ENCODE data around the gene TAB2. TPM values are rescaled to one million over a fixed set of nuclear protein-coding genes. Genes with fewer than 3 reads are reported as not detected.

The TAB2 gene
- total and polyA plus RNA-seq, 9 of the 15 experiments (the other 6 are each of a cell fraction or from before 2014, with no cell fraction given) = 9.1 to 38.3 (median 18.6) TPM

GRCh38 chr6:149273318-149273717 lies 44.2 kb upstream of the TAB2 start:
- CTCF ChIA-PET (ENCODE audit: low intra/inter-chr PET ratio) = no interaction called here
- in situ Hi-C loops (cut with MboI) = no loop called here
- no peak for TF ChIP-seq KAT2B (IDR thresholded peaks at IDR 0.05; ENCODE audit: low read depth, low read length)
- TF ChIP-seq, protein P1, sequence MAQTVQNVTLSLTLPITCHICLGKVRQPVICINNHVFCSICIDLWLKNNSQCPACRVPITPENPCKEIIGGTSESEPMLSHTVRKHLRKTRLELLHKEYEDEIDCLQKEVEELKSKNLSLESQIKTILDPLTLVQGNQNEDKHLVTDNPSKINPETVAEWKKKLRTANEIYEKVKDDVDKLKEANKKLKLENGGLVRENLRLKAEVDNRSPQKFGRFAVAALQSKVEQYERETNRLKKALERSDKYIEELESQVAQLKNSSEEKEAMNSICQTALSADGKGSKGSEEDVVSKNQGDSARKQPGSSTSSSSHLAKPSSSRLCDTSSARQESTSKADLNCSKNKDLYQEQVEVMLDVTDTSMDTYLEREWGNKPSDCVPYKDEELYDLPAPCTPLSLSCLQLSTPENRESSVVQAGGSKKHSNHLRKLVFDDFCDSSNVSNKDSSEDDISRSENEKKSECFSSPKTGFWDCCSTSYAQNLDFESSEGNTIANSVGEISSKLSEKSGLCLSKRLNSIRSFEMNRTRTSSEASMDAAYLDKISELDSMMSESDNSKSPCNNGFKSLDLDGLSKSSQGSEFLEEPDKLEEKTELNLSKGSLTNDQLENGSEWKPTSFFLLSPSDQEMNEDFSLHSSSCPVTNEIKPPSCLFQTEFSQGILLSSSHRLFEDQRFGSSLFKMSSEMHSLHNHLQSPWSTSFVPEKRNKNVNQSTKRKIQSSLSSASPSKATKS (CRISPR knock-in tag; IDR thresholded peaks at IDR 0.05) = no peak
- TF ChIP-seq ARID1B (IDR thresholded peaks at IDR 0.05) = no peak
- no peak for TF ChIP-seq ATF6 (CRISPR knock-in tag; IDR thresholded peaks at IDR 0.05)
- TF ChIP-seq MBD1 (CRISPR knock-in tag; IDR thresholded peaks at IDR 0.05) = no peak
- no peak for TF ChIP-seq CHAMP1 (IDR thresholded peaks at IDR 0.05)
- TF ChIP-seq, protein P2, sequence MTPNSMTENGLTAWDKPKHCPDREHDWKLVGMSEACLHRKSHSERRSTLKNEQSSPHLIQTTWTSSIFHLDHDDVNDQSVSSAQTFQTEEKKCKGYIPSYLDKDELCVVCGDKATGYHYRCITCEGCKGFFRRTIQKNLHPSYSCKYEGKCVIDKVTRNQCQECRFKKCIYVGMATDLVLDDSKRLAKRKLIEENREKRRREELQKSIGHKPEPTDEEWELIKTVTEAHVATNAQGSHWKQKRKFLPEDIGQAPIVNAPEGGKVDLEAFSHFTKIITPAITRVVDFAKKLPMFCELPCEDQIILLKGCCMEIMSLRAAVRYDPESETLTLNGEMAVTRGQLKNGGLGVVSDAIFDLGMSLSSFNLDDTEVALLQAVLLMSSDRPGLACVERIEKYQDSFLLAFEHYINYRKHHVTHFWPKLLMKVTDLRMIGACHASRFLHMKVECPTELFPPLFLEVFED (CRISPR knock-in tag; conservative IDR thresholded peaks at IDR 0.05) = no peak
- no peak for TF ChIP-seq ZNF146 (CRISPR knock-in tag; IDR thresholded peaks at IDR 0.05; ENCODE audit: unreplicated experiment)
- no peak for TF ChIP-seq ZNF41 (CRISPR knock-in tag; conservative IDR thresholded peaks at IDR 0.05)
- no peak for TF ChIP-seq ZNF354B (CRISPR knock-in tag; IDR thresholded peaks at IDR 0.05)
- TF ChIP-seq ZNF764 (CRISPR knock-in tag; IDR thresholded peaks at IDR 0.05; ENCODE audit: low read depth) = no peak
- TF ChIP-seq HNRNPL (IDR thresholded peaks at IDR 0.05; ENCODE audit: low read depth, low read length) = no peak
- no peak for TF ChIP-seq ZC3H11A (IDR thresholded peaks at IDR 0.05; ENCODE audit: low read depth, low read length)
- no peak for TF ChIP-seq NELFE (IDR thresholded peaks at IDR 0.05; ENCODE audit: insufficient read depth, insufficient read length)

More at GRCh38 chr6:149273318-149273717, 44.2 kb upstream of the TAB2 start:
- Histone ChIP-seq H3K27me3 (ENCODE audit: control insufficient read depth in 2 of 2, insufficient read depth in 2 of 2, low read length in 2 of 2) (peaks cover 6 to 7% of the 10 kb centered on the region in 2 experiments; a peak in 4 of 5 replicates), H3K4me3 (no peak overlapping the region), H3K9me3 (replicated peaks; ENCODE audit: control insufficient read depth, insufficient read depth, low read depth, low read length) (0 out of 2 replicates have a peak, but pooled peaks cover 3% of the 10 kb centered on the region), H4K20me1 (replicated peaks; ENCODE audit: control insufficient read depth, insufficient read depth, low read length) (no peaks in the 10 kb centered on the region), H2AFZ (ENCODE audit: low read depth, low read length) (no peak overlapping the region), H3K36me3 (ENCODE audit: control insufficient read depth, insufficient read depth, low read length) (no peaks in the 10 kb centered on the region), H3K4me1 (replicated peaks in 1 of 2; ENCODE audit: control insufficient read depth in 2 of 2, insufficient read depth in 2 of 2, low read length in 2 of 2) (no peaks in the 10 kb centered on the region), H3K27ac (ENCODE audit: extremely low read depth, low read depth, low read length) (no peak overlapping the region), H3K9me1 (ENCODE audit: control insufficient read depth, insufficient read depth, low read length) (no peaks in the 10 kb centered on the region), H3K9ac (ENCODE audit: insufficient read depth in 1 of 2, low read depth in 2 of 2, low read length in 2 of 2) (no peak overlapping the region), H3K79me2 (ENCODE audit: control insufficient read depth, insufficient read depth, low read length) (no peaks in the 10 kb centered on the region), H3K4me2 (ENCODE audit: insufficient read depth, low read length) (no peak overlapping the region)
- POLR2A ChIA-PET = no interaction called here
- ATAC-seq (no peak), FAIRE-seq (no peak), DNase-seq (ENCODE audit: extremely low read depth in 1 of 4, low spot score in 3 of 4) (no peak)
- intact Hi-C loops (cut with micrococcal nuclease) = no loop called here
- no TSS peak for BruUV-seq (replicated peaks)
- WGBS (ENCODE audit: insufficient coverage, low coverage, missing lambda C conversion rate) = 3% methylated on average over 4 of the region's 4 CpGs
